SH-SY5Y (cell line): ENCODE results near the gene EXOSC5.

Experiments
- GATA2 ChIP-seq: IDR thresholded peaks from 2 replicates; pipeline ENCODE4 v1.6.1; 2011; ENCODE audit warnings: mild to moderate bottlenecking, low read depth, low read length
- GATA3 ChIP-seq: IDR thresholded peaks from 2 replicates; pipeline ENCODE4 v1.6.1; 2011; ENCODE audit warnings: low read depth, mild to moderate bottlenecking, low read length, moderate library complexity

EXOSC5 gene

DNA sequence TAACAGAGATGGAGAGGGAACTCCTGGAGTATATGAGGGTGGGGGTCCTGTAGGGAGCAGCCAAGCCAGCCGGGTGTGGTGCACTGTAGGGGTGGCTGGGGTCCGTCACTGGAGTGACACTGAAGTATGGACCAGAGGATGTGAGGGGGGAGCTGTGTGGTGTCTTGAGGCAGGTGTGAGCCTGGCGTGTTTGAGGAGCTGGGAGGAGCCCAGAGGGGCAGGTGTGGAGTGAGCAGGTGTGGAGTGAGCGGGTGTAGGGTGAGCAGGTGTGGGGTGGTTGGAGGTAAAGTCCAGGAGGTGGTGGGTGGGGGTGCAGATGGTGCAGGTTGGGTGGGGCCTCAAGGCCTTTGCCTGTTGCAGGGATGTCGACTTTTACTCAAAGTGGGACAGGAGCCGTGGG lies 24.2 kb upstream of the EXOSC5 start:
- TF ChIP-seq GATA2 (no peak), GATA3 (no peak)

DNA sequence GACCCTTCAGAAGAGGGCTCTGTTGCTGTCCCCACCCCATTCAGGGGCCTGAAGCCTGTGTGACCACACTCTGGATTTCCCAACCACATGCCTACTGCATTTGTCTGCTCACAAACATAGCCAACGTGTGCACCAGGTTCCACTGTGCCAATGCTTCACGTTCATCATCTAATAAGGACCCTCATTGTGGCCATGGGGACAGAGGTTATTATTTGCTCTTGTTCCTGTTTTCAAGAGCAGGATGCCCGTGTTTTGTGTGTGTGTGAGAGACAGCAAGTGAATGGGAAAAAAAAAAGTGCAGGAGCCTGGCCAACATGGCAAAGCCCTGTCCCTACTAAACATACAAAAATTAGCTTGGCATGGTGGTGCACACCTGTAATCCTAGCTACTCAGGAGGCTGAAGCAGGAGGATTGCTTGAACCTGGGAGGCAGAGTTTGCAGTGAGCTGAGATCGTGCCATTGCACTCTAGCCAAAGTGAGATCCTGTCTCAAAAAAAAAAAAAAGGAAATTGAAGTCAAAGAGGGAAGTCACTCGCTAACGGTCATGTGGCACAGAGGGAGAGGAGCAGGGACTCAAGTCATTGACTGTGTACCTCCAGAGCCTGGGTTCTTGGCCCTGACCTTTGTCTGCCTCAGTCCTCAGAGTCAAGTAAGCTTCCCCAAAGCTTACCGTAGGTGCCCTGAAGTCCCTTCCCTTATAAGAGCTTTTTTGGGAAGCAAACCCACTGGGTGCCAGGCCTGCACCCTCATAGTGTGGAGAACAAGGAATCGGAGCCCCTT lies 23.1 kb upstream of the EXOSC5 start:
- TF ChIP-seq GATA3 (no peak), GATA2 (no peak)

DNA sequence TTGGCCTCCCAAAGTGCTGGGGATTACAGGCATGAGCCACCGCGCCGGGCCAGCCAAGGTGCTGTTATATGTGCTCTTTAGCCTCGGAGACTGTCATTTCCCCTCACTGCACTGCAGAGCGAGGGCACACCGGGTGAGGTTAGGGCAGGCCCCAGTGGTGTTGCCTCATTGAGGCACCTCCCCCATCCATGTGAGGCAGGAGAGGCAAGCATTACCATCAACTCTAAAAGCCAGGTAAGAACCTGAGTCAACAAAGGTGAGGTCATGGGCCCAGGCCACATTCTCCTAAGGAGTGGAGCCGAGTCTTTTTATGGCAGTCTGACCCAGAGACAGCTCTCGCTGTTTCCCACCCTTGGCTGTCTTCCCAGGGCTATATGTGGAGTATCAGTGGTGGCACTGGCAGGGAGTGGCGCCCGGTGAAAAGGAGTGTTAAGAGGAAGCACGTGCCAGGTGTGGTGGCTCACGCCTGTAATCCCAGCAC lies 19.1 kb upstream of the EXOSC5 start:
- TF ChIP-seq GATA3 = no peak
- no peak for TF ChIP-seq GATA2

DNA sequence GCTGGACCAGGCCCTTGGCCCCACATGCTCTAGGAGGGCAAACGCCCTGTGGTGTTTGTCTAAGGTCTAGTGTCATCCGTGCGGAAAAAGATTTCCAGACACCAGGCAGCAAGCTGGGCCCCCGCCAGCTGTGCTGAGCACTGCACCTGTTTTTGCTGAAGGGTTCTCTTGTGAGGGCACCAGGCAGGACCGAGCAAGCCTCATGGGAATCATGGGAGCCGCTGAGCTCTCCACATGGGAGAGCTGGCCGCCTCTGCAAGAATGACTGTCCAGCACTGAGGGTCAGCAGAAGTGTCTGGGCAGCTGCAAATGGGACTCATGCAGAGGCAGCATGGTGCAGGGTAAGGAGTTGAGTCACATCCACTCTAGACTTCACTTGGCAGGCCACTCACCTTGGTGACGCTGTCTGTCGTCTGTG lies 18.0 kb upstream of the EXOSC5 start:
- TF ChIP-seq GATA3 (no peak), GATA2 (no peak)

DNA sequence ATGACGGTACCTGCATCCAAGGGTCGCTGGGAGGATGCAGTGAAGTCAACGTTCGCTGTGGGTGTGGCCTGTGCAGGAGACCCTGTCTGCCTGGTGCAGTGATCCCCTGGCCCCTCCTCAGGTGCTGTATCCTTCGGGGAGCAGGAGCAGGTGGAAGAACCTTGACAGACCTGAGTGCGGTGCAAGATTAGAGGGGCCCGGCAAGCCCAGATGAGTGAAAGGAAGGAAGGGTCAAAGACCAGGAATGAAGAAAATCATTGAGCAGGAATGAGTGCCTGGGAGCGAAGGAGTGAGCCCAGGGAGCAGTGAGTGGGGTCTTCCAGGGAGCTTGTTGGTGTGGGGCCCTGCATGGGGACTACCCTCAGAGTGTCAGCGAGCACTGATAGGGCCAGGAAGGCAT lies 17.3 kb upstream of the EXOSC5 start:
- TF ChIP-seq GATA3 (no peak), GATA2 (no peak)

DNA sequence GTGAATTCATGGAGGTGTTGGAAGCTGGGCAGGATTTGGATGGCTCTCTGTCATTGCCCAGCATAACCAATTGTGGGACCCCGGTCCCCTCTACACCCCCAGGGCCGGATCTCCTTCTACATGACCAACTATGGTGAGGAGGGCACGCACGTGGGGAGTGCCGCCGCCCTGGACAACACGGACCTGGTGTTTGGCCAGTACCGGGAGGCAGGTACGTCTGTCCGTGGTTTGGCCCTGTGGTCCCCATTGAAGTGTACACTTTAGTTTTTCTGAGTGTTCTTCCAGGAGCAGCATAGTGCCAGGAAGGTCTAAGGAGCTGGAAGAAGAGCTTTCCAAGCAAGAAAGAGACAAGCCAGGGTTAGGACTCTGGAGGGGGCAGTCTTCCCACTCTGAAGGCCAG lies 16.8 kb upstream of the EXOSC5 start:
- TF ChIP-seq GATA2 = no peak
- TF ChIP-seq GATA3 = no peak

DNA sequence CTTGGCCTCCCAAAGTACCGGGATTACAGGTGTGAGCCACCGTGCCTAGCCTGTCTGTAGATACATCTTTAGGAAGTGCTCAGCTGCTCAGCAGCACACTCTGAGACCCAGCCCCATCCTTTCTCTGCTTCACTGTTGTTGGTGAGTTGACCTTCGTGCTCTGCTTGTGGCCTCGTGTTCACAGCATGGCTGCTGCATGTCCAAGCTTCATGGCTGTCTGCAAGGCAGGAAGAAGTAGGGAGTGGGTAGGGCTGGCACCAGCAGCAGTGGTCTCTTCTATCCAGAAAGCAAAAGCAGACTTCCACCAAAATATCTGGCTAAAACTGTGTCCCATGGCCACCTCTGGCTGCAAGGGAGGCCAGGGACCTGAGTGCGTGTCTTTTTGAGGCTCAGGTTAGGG lies 15.8 kb upstream of the EXOSC5 start:
- TF ChIP-seq GATA3 (no peak), GATA2 (no peak)

DNA sequence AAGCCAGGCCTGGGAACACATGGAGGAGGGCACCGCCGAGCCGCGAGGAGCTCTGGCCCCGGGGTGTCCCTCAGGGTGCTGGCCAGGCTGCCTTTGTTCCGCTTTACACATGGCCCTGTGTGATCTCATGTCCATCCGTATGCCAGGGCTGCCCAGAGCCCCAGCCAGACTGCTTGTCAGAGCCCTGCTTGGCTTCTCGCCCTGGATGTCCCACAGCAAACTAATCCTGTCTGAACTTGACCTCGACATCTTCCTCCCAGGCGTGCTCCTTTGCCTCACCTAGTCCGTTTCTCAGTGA lies 14.8 kb upstream of the EXOSC5 start:
- TF ChIP-seq GATA3 (no peak), GATA2 (no peak)

DNA sequence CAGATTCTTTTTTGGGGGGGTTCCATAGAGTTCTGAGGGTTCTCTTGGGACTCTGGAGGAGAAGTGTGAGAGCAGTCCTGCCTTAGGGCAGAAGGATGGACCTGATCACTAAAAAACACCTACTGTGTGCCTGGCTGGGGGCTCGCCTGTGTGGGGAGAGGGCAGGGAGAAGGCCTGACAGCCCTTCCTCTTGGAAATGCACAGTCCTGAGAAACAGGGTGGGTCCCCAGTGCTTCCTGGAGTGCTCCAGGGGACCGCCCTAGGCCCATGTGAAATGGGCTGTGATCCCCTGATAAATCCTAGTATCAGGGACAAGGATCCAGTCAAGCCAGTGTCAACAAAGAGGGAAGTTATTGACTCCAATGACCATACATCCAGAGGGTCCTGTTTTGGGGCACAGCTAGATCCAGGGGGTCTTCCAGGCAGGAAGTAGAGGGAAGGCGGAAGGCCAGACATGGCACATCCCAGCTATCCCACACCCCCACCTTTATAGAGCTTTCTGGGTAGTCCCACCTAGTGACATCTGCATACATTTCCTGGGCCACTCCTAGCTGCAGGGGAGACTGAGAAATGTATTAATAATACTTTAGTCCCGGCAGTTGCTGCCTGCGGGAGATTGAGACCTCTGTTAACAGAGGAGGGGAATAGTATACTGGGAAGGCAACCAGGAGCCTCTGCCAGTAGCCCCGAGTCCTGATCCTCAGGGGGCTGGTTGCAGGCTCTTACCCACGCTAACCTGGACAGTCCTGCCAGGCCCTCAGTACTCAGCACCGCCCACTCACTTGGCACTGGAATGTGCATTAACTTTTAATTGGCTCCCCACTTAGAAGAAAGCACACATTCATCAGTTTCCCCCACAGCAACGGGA lies 14.2 kb upstream of the EXOSC5 start:
- TF ChIP-seq GATA3 (no peak), GATA2 (no peak)

DNA sequence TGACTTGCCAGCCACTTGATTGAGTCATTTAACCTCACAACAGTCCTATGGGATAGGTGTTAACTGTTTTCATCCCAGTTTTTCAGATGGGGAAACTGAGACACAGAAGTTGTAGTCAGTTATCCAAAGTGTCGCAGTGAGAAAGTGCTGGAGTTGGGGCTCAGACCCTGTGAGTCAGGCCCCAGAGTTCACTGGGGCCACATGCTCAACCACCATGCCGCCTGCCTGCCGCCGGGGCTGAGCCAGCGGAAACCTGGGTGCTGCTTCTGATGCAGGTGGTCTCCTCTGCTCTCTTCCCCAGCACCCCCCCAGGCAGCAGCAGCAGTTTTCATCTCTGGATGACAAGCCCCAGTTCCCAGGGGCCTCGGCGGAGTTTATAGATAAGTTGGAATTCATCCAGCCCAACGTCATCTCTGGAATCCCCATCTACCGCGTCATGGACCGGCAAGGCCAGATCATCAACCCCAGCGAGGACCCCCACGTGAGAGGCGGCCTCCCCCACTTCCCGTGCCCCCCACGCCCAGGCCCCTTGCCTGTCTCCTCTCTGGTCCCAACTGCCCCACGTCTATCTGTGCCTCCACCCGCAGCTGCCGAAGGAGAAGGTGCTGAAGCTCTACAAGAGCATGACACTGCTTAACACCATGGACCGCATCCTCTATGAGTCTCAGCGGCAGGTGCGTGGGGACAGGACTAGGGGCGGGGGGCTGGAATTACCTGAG lies 13.3 kb upstream of the EXOSC5 start:
- TF ChIP-seq GATA2 = no peak
- TF ChIP-seq GATA3 = no peak

DNA sequence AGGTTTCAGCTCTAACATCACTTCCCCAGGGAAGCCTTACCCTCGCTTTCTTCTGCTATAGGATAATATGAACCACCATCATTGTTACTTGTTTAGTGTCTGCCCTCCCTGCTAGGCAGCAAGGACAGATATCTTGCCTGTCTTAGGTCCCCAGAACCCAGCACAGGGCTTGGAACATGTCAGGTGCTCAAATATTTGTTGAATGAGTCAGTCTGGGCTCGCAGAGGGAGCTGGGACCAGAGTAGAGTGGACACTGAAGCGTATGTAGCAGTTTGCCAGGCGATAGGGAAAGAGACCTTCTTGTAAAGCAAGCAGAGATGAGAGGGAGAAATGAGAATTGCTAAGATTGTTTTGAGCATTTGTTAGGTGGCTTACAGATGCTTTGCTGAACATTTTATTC lies 12.1 kb upstream of the EXOSC5 start:
- TF ChIP-seq GATA3 (no peak), GATA2 (no peak)

DNA sequence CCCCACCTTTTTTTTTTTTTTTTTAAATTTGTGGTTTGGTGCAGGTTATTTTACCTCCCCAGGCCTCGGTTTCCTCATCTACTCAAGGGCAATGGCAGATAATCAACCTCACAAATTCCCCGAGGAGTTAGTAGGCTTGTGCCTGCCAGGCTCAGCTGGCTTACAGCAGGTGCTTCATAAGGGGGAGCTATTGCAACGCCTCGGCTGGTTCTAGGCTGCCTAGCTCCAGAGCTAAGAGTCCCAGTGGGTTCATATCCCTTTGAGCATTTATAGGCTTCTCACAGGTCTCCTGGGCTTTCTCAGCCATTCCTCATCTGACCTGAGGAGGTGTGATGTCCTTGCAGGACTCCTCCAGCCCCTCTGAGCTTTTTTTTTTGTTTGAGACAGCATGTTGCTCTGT lies 11.1 kb upstream of the EXOSC5 start:
- TF ChIP-seq GATA2 (no peak), GATA3 (no peak)

DNA sequence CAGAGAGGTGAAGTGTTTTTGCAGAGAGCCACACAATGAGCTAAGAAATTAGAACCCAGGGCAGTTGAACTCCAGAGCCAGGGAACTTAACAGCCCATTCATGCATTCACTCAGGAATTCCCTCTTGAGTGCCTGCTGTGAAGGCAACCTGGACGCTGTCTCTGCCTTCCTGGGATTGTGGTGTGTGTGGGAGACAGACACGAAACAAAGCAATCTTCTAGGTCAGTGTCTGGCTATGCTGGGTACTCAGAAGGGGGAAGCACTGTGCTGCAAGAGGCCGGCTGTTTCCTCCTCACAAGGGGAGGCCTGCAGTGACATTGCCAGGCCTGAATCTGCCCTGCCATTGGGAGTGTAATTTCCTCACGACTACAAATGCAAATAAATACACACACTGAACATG lies 10.1 kb upstream of the EXOSC5 start:
- TF ChIP-seq GATA2 (no peak), GATA3 (no peak)

DNA sequence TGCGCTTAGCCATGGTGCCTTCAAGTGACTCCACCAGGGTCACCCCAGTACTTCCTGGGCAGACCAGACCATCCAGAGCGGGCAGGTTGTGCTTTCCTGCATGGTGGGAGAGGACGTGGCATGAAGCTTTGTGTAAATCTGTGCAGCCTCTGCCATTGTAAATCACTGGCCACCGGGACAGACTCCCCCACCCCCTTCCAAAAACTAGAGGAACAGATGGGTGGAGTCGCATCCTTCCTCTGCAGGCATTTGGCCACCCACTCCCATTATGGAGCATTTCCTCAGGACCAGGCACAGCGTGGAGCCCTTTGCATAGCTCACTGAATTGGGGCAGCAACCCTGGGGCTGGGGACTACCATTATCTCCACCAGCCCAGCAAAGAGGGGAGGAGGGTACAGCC lies 8.6 kb upstream of the EXOSC5 start:
- TF ChIP-seq GATA2 (no peak), GATA3 (no peak)

DNA sequence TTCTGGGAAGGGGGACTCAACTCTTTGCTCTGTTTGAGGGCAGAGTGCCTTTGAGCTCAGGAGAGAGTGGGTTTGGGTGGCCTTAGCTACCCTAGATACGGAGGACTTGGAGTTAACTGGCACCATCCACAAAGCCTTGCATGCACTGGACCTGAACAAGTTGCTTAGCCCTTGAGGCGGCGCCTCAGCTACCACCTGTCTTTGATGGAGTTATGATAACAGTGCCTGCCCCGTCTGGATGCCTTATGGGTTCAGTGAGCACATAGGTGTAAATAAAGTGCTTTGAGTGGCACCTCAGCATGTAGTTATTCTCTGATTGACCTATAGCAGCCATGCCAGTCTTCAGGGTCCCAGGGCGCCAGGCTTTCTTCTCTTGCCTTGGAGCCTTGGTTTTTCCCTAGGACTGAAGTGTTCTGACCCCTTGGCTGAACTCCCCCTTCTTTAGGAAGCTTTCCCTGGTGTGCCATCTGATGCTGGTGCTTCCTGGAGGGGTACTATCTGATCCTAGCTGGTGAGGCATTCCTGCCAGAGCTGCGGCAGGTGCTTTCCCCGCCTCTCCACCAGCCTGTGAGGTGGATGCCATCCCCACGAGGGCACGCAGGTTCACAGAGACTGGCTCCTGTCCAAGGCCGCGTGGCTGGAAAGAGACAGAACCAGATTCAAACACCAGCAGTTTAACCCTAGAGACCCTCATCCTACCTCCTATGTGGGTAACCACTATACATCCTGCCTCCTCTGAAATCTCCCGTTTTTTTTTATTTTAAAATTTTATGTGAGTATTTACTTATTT lies 6.2 kb upstream of the EXOSC5 start:
- TF ChIP-seq GATA3 (no peak), GATA2 (no peak)
